ENCODE data around the gene IL32.

DNA sequence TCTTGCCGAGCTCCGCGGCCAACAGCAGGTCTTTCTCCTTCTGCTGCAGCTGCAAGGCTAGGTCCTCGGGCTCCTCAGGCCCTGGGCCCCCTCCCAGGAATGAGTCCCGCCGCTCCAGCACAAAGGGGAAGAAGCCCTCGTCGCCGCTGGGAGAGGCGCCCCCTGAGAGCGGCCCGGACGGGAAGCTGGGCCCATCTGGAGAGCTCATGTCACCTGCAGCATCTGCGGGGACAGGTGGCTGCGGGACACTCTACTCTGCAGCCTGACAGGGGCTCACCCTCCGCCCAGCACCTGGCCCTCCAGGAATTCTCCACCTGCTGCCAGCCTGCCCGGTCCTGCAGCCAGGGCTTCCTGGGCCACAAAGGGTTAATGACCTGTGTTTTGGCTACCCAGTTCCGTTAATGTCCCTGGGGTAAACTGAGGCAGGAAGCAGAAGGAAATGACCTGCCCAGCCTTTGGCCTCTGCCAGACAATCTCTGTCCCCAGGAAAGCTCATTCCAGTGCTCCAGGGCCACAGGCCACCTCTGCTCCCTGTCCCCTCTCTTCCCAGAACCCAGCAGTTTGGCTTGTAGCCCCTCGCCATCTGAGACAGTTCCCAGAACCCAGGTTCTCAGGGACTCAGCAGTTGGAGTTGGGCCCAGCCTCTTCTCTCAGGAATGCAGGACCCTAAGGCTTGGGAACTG is 30.0 kb upstream of the IL32 start:
- no peak for TF ChIP-seq POLR2A (IDR thresholded peaks at IDR 0.05)
- no peak for TF ChIP-seq CTCF (IDR thresholded peaks at IDR 0.05)
